ENCODE data around the gene RPS14. TPM values are rescaled to one million over a fixed set of nuclear protein-coding genes. Genes with fewer than 3 reads are reported as not detected.
"Not testable (repeated sequence)": the region's sequence is repeated elsewhere in the genome, so short reads cannot be mapped to it uniquely, and the experiment has no call there.

The RPS14 gene
- total and polyA plus RNA-seq, 2 experiments from 2014 or later: 1,343 to 1,694 TPM

- Histone ChIP-seq H3K9ac (no peak overlapping the region), H3K4me3 (no peak overlapping the region), H3K79me2 (ENCODE audit: insufficient read depth) (no peaks in the 10 kb centered on the region), H4K20me1 (ENCODE audit: insufficient read depth) (no peaks in the 10 kb centered on the region), H3F3A (ENCODE audit: insufficient read depth) (0 out of 2 replicates have a peak, but pooled peaks cover 3% of the 10 kb centered on the region), H3K27me3 (replicated peaks; ENCODE audit: insufficient read depth) (no peaks in the 10 kb centered on the region), H3K4me2 (ENCODE audit: unreplicated experiment) (no peak overlapping the region), H3K9me3 (ENCODE audit: low read depth) (no peaks in the 10 kb centered on the region), H2AFZ (no peak overlapping the region), H3K9me2 (ENCODE audit: insufficient read depth) (no peaks in the 10 kb centered on the region), H3K27ac (no peak overlapping the region), H3K4me1 (ENCODE audit: insufficient read depth) (peaks cover 6% of the 10 kb centered on the region; the same call in 1 of the 2 replicates), H3K36me3 (ENCODE audit: low read depth) (no peaks in the 10 kb centered on the region)
- no peak for DNase-seq
- WGBS, 2 experiments (ENCODE audit: low coverage in 1 of 2, low lambda C conversion rate in 2 of 2, missing lambda C conversion rate in 2 of 2): 69 to 72% methylated on average over 9 of the region's 9 CpGs
- TF ChIP-seq EZH2phosphoT487 (IDR thresholded peaks at IDR 0.05; ENCODE audit: insufficient read depth, low read depth) (no peak), EZH2 (IDR thresholded peaks at IDR 0.05; ENCODE audit: insufficient read depth, poor library complexity, severe bottlenecking) (no peak)
- in situ Hi-C loops (cut with MboI): loop anchor here (5.0 kb wide), 1 partner anchor 88 kb away; no protein-coding TSS in a partner anchor
Measured at GRCh38 chr5:150454492-150455229, 5.1 kb upstream of the RPS14 start.

- H3K4me2 ChIP-seq (ENCODE audit: unreplicated experiment); H3K9me2 ChIP-seq (ENCODE audit: insufficient read depth); DNase-seq; H4K20me1 ChIP-seq (ENCODE audit: insufficient read depth); H3K36me3 ChIP-seq (ENCODE audit: low read depth); H3K79me2 ChIP-seq (ENCODE audit: insufficient read depth); H3K4me3 ChIP-seq; H3K9ac ChIP-seq; H3K27me3 ChIP-seq (replicated peaks; ENCODE audit: insufficient read depth); H2AFZ ChIP-seq; in situ Hi-C loops (cut with MboI); H3K4me1 ChIP-seq (ENCODE audit: insufficient read depth); H3F3A ChIP-seq (ENCODE audit: insufficient read depth); H3K9me3 ChIP-seq (ENCODE audit: low read depth); H3K27ac ChIP-seq: not testable (repeated sequence)
- 36 to 55% methylated on average over 8 of the region's 8 CpGs for whole genome bisulfite sequencing, 2 experiments (ENCODE audit: low coverage in 1 of 2, low lambda C conversion rate in 2 of 2, missing lambda C conversion rate in 2 of 2)
Measured at GRCh38 chr5:150454027-150454426, 4.5 kb upstream of the RPS14 start.

- H3K27ac ChIP-seq: no peak overlapping the region
- no peak overlapping the region for H3K9ac ChIP-seq
- H3F3A ChIP-seq (ENCODE audit: insufficient read depth): peaks cover 12% of the 10 kb centered on the region
- 86 to 88% methylated on average over 4 of the region's 4 CpGs for whole genome bisulfite sequencing, 2 experiments (ENCODE audit: low coverage in 1 of 2, low lambda C conversion rate in 2 of 2, missing lambda C conversion rate in 2 of 2)
- in situ Hi-C loops (cut with MboI): no loop called here
- TF ChIP-seq EZH2phosphoT487 (IDR thresholded peaks at IDR 0.05; ENCODE audit: insufficient read depth, low read depth) (no peak), EZH2 (IDR thresholded peaks at IDR 0.05; ENCODE audit: insufficient read depth, poor library complexity, severe bottlenecking) (no peak)
- DNase-seq: no peak
- no peak overlapping the region for H2AFZ ChIP-seq
- peaks cover 4% of the 10 kb centered on the region for H3K4me1 ChIP-seq (ENCODE audit: insufficient read depth)
- no peaks in the 10 kb centered on the region for H3K9me2 ChIP-seq (ENCODE audit: insufficient read depth)
- H3K4me2 ChIP-seq (ENCODE audit: unreplicated experiment): no peak overlapping the region
- no peaks in the 10 kb centered on the region for H3K36me3 ChIP-seq (ENCODE audit: low read depth)
- peaks cover 5% of the 10 kb centered on the region for H4K20me1 ChIP-seq (ENCODE audit: insufficient read depth)
- no peaks in the 10 kb centered on the region for H3K9me3 ChIP-seq (ENCODE audit: low read depth)
- H3K4me3 ChIP-seq: no peak overlapping the region
- H3K79me2 ChIP-seq (ENCODE audit: insufficient read depth): peaks cover 16% of the 10 kb centered on the region
- no peaks in the 10 kb centered on the region for H3K27me3 ChIP-seq (replicated peaks; ENCODE audit: insufficient read depth)
Measured at GRCh38 chr5:150452914-150453313, 3.4 kb upstream of the RPS14 start.

- 88 to 97% methylated on average over 1 of the region's 1 CpG for WGBS, 2 experiments (ENCODE audit: low coverage in 1 of 2, low lambda C conversion rate in 2 of 2, missing lambda C conversion rate in 2 of 2)
- Histone ChIP-seq H3K79me2 (ENCODE audit: insufficient read depth) (peaks cover 30% of the 10 kb centered on the region), H3K9ac (no peak overlapping the region), H3F3A (ENCODE audit: insufficient read depth) (peaks cover 25% of the 10 kb centered on the region), H2AFZ (no peak overlapping the region), H3K4me1 (ENCODE audit: insufficient read depth) (peaks cover 9% of the 10 kb centered on the region), H3K27ac (no peak overlapping the region), H4K20me1 (ENCODE audit: insufficient read depth) (peaks cover 10% of the 10 kb centered on the region), H3K9me3 (ENCODE audit: low read depth) (no peaks in the 10 kb centered on the region), H3K4me3 (no peak overlapping the region), H3K4me2 (ENCODE audit: unreplicated experiment) (no peak overlapping the region), H3K9me2 (ENCODE audit: insufficient read depth) (no peaks in the 10 kb centered on the region), H3K27me3 (replicated peaks; ENCODE audit: insufficient read depth) (no peaks in the 10 kb centered on the region), H3K36me3 (ENCODE audit: low read depth) (peaks cover 12% of the 10 kb centered on the region)
- in situ Hi-C loops (cut with MboI): no loop called here
- TF ChIP-seq EZH2 (IDR thresholded peaks at IDR 0.05; ENCODE audit: insufficient read depth, poor library complexity, severe bottlenecking): no peak
- no peak for TF ChIP-seq EZH2phosphoT487 (IDR thresholded peaks at IDR 0.05; ENCODE audit: insufficient read depth, low read depth)
- no peak for DNase-seq
Measured at GRCh38 chr5:150451594-150451993, 2.1 kb upstream of the RPS14 start.
